ENCODE data around the gene THPO. TPM values are rescaled to one million over a fixed set of nuclear protein-coding genes. Genes with fewer than 3 reads are reported as not detected.

Gene THPO
- total and polyA plus RNA-seq, 2 donors (not counting 3 experiments of a cell fraction or from before 2014, with no cell fraction given), result 0.08 TPM; not detected in 1

DNA sequence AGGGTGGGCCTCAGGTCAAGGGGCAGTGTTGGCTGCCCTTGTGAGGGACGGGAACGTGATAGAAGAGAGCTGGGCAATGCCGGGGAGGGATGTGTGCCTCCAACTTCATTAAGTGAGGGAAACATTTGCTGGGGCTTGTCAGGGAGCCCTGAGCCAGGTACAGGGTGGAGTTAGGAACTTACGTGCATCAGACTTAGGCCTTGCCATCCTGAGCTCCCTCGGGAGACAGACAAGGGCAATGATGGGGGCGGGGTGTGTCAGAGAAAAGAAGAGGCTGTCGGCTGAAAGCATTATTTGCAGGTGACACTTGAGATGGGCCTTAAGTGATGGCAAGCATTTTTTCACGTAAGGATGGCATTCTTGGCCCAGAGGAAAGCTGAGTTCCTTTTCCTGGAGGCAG, 39.0 kb downstream of the THPO start:
- POLR2A ChIA-PET, result interaction anchor here (0.6 kb wide), 1 partner anchor 1530 kb away, joined by 6 read pairs; no protein-coding TSS in a partner anchor
- Histone ChIP-seq H3K36me3 (ENCODE audit: control insufficient read depth in 2 of 2, extremely low read depth in 1 of 2, insufficient read depth in 2 of 2, low read length in 2 of 2) (peaks cover 2 to 22% of the 10 kb centered on the region in 2 experiments), H2AFZ (ENCODE audit: low read depth, low read length) (no peak overlapping the region), H3K9ac (replicated peaks; ENCODE audit: extremely low read depth, insufficient read depth, low read length) (peak overlapping the region; percentile 60), H3K79me2 (ENCODE audit: control insufficient read depth, insufficient read depth, low read length) (peaks cover 39% of the 10 kb centered on the region), H3K9me1 (replicated peaks; ENCODE audit: control insufficient read depth, extremely low read depth, insufficient read depth, low read length) (no peaks in the 10 kb centered on the region), H3K27me3 (ENCODE audit: control insufficient read depth in 2 of 2, insufficient read depth in 2 of 2, low read length in 2 of 2) (no peaks in the 10 kb centered on the region), H3K4me1 (ENCODE audit: control insufficient read depth, extremely low read depth, insufficient read depth, low read length) (peaks cover 54% of the 10 kb centered on the region), H3K27ac (ENCODE audit: insufficient read depth, low read depth, low read length) (peak overlapping the region; percentile 99), H4K20me1 (replicated peaks; ENCODE audit: control insufficient read depth, extremely low read depth, insufficient read depth, low read length) (no peaks in the 10 kb centered on the region), H3K4me2 (ENCODE audit: insufficient read depth, low read length) (peak overlapping the region; percentile 73), H3K4me3 (replicated peaks in 1 of 3; ENCODE audit: insufficient read depth in 1 of 3, low read depth in 1 of 3, low read length in 3 of 3) (peak overlapping the region in 1 of 3 experiments; percentile 4), H3K9me3 (replicated peaks; ENCODE audit: control insufficient read depth, insufficient read depth, low read length) (no peaks in the 10 kb centered on the region)
- CTCF ChIA-PET, result interaction anchor here (1.0 to 2.2 kb wide), 7 partner anchors 8 to 33 kb away, joined by 3 to 7 read pairs (median 4); partner anchors contain the start of genes CLCN2 and POLR2H
- no peak for DNase-seq (ENCODE audit: low read depth, low spot score)
- BruUV-seq (replicated peaks), result no TSS peak
- FAIRE-seq, result no peak
- TF ChIP-seq, protein P1, sequence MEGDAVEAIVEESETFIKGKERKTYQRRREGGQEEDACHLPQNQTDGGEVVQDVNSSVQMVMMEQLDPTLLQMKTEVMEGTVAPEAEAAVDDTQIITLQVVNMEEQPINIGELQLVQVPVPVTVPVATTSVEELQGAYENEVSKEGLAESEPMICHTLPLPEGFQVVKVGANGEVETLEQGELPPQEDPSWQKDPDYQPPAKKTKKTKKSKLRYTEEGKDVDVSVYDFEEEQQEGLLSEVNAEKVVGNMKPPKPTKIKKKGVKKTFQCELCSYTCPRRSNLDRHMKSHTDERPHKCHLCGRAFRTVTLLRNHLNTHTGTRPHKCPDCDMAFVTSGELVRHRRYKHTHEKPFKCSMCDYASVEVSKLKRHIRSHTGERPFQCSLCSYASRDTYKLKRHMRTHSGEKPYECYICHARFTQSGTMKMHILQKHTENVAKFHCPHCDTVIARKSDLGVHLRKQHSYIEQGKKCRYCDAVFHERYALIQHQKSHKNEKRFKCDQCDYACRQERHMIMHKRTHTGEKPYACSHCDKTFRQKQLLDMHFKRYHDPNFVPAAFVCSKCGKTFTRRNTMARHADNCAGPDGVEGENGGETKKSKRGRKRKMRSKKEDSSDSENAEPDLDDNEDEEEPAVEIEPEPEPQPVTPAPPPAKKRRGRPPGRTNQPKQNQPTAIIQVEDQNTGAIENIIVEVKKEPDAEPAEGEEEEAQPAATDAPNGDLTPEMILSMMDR (IDR thresholded peaks at IDR 0.05; ENCODE audit: extremely low read depth in 1 of 2, insufficient read depth in 1 of 2, low read depth in 1 of 2, low read length in 2 of 2), result no peak
- TF ChIP-seq POLR2AphosphoS5 (IDR thresholded peaks at IDR 0.05; ENCODE audit: insufficient read depth, low read depth, low read length) (no peak), EZH2 (IDR thresholded peaks at IDR 0.05; ENCODE audit: borderline replicate concordance, low read depth, low read length, severe bottlenecking) (no peak), FOS (IDR thresholded peaks at IDR 0.05; ENCODE audit: borderline replicate concordance, insufficient read depth, low read length) (no peak)
- dilution Hi-C loops (cut with MboI; ENCODE audit: extremely low pct_ligation_motif_present, low sequenced_read_pairs) (no loop called here), intact Hi-C loops (cut with micrococcal nuclease) (loop anchor here (10.0 kb wide), 1 partner anchor 1596 kb away; the partner anchor contains the start of gene TRA2B)

Measured in endothelial cell of umbilical vein (primary cell).